K562 (cell line): Measurements from ENCODE around the gene SLC13A4. TPM values are rescaled to one million over a fixed set of nuclear protein-coding genes. Genes with fewer than 3 reads are reported as not detected.

Experiments
- ATAC-seq: fragments of 200-7000 bp; cut with Tn5 transposase; 3 replicates; pipeline ENCODE4 v1.9.1; 2020; ENCODE audit warnings: moderate library complexity
- BruUV-seq: library from RNA; stranded (reverse); fragments of 400-500 nt; replicated peaks from 2 replicates; lab custom pipeline; 2021; lab: Mats Ljungman, UMichigan
- CTCF ChIA-PET: fragments of 300-600 bp; formaldehyde crosslinking; extraction: SDS; loops from one replicate; lab custom pipeline; 2021; ENCODE audit warnings: low intra/inter-chr PET ratio; lab: Yijun Ruan, JAX
- POLR2A ChIA-PET: fragments of 300-600, 350-650 bp; sonication (Branson Sonifier 250); formaldehyde crosslinking; extraction: SDS; loops from one replicate; lab custom pipeline; 2021; ENCODE audit warnings: antibody characterized with exemption, inconsistent platforms; lab: Yijun Ruan, JAX
- DNase-seq, 4 experiments: peaks; one replicate each; pipeline versions ENCODE4 v3.0.0 to v3.0.0-alpha.2; 2011 to 2018; ENCODE audit warnings: low spot score in 3 of 4, mixed read lengths in 3 of 4; ENCODE audit errors: extremely low read depth in 1 of 4
- FAIRE-seq: peaks from 2 replicates; lab custom pipeline; 2011; peaks lifted over from hg19 to GRCh38; lab: Jason Lieb, UNC
- H2AFZ ChIP-seq: 2 replicates; pipeline ENCODE4 v1.6.0; 2011; ENCODE audit warnings: low read depth, low read length, control low read depth, inconsistent platforms
- H3K27ac ChIP-seq: fragments of 200-600 bp; 3 replicates; pipeline ENCODE4 v1.8.0; 2011; ENCODE audit warnings: low read depth, mild to moderate bottlenecking, control low read depth, inconsistent platforms, low read length, moderate library complexity, mixed read lengths; ENCODE audit errors: extremely low read depth
- H3K27me3 ChIP-seq, 2 experiments: fragments of 300-600 bp in 1 of 2; 2 replicates in 1 of 2; 3 replicates in 1 of 2; pipeline versions ENCODE4 v1.6.0 to v1.8.0; 2011; ENCODE audit warnings: inconsistent platforms in 2 of 2, low read length in 2 of 2, mild to moderate bottlenecking in 1 of 2, mixed read lengths in 1 of 2, moderate library complexity in 1 of 2; ENCODE audit not compliant: control insufficient read depth in 2 of 2, insufficient read depth in 2 of 2
- H3K36me3 ChIP-seq: fragments of 300-600 bp; 3 replicates; pipeline ENCODE4 v1.8.0; 2011; ENCODE audit warnings: mild to moderate bottlenecking, low read length, inconsistent platforms; ENCODE audit not compliant: control insufficient read depth, insufficient read depth
- H3K4me1 ChIP-seq, 2 experiments: fragments of 200-600 bp in 1 of 2; replicated peaks in 1 of 2; 2 replicates in 1 of 2; 3 replicates in 1 of 2; pipeline versions ENCODE4 v1.5.1 to v1.8.0; 2011; ENCODE audit warnings: inconsistent platforms in 2 of 2, low read length in 2 of 2, mild to moderate bottlenecking in 1 of 2, mixed read lengths in 1 of 2, moderate library complexity in 1 of 2; ENCODE audit not compliant: control insufficient read depth in 2 of 2, insufficient read depth in 2 of 2
- H3K4me2 ChIP-seq: 2 replicates; pipeline ENCODE4 v1.6.1; 2011; ENCODE audit warnings: low read length, control low read depth, inconsistent platforms, mixed read lengths; ENCODE audit not compliant: insufficient read depth
- H3K4me3 ChIP-seq: fragments of 200-600 bp; sonication (generic), shearing (Covaris generic); 2 replicates; pipeline ENCODE4 v1.5.1; 2016; ENCODE audit warnings: control low read depth, inconsistent platforms
- H3K79me2 ChIP-seq: fragments of 200-600 bp; 3 replicates; pipeline ENCODE4 v1.8.0; 2011; ENCODE audit warnings: low read length, inconsistent platforms; ENCODE audit not compliant: control insufficient read depth, insufficient read depth
- H3K9ac ChIP-seq, 2 experiments: 2 replicates each; pipeline versions ENCODE4 v1.6.0 to v1.6.1; 2011; ENCODE audit warnings: low read depth in 2 of 2, low read length in 2 of 2, control low read depth in 1 of 2, inconsistent platforms in 1 of 2, mild to moderate bottlenecking in 1 of 2, mixed read lengths in 1 of 2; ENCODE audit not compliant: insufficient read depth in 1 of 2
- H3K9me1 ChIP-seq: one replicate; pipeline ENCODE4 v1.6.0; 2011; ENCODE audit warnings: inconsistent platforms, mild to moderate bottlenecking, low read length, moderate library complexity; ENCODE audit not compliant: control insufficient read depth, insufficient read depth
- H3K9me3 ChIP-seq: replicated peaks from 2 replicates; pipeline ENCODE4 v1.5.1; 2011; ENCODE audit warnings: low read depth, low read length, inconsistent platforms; ENCODE audit not compliant: control insufficient read depth, insufficient read depth
- H4K20me1 ChIP-seq: replicated peaks from 2 replicates; pipeline ENCODE4 v1.6.1; 2011; ENCODE audit warnings: low read length, inconsistent platforms, mixed read lengths; ENCODE audit not compliant: control insufficient read depth, insufficient read depth
- CBFA2T2 ChIP-seq: fragments of 450-650 bp; conservative IDR thresholded peaks from 2 replicates; pipeline ENCODE4 v1.6.1; 2017; ENCODE audit warnings: mild to moderate bottlenecking
- GATA2 ChIP-seq: sonication (generic); formaldehyde crosslinking; IDR thresholded peaks from 2 replicates; pipeline ENCODE4 v1.4.0; 2020; ENCODE audit warnings: mild to moderate bottlenecking, missing genetic modification reagents
- GATAD2A ChIP-seq: fragments of 450-650 bp; IDR thresholded peaks from 2 replicates; pipeline ENCODE4 v1.6.1; 2017
- MAFF ChIP-seq: IDR thresholded peaks from 2 replicates; pipeline ENCODE4 v1.6.1; 2012; ENCODE audit warnings: low read length, improper control_type of control experiment
- NUFIP1 ChIP-seq: fragments of 450-650 bp; IDR thresholded peaks from 2 replicates; pipeline ENCODE4 v1.6.1; 2018; ENCODE audit not compliant: partially characterized antibody
- ZC3H11A ChIP-seq: IDR thresholded peaks from 2 replicates; pipeline ENCODE4 v1.6.1; 2012; ENCODE audit warnings: low read depth, low read length, improper control_type of control experiment
- ZNF655 ChIP-seq: fragments of 250-450 bp; sonication (Bioruptor Pico); IDR thresholded peaks from 2 replicates; pipeline ENCODE4 v1.5.0; 2021
- WGBS: fragments of 100-300 bp; shearing (Covaris generic); methylation state at CpG from one replicate; pipeline ENCODE4 v1.1.6; 2016; ENCODE audit warnings: low coverage, mixed read lengths; ENCODE audit not compliant: insufficient coverage; ENCODE audit errors: missing lambda C conversion rate; 5-methylcytosine and 5-hydroxymethylcytosine counted together
- in situ Hi-C: fragments of 300-500 bp; cut with MboI; formaldehyde crosslinking; loops from 4 replicates; pipeline ENCODE4 v1.15.0; 2018; ENCODE audit warnings: inconsistent platforms, mixed read lengths
- intact Hi-C: fragments of 100-400 bp; cut with micrococcal nuclease; formaldehyde crosslinking; loops from 2 replicates; pipeline ENCODE4 v1.14.2; 2022
- polyA plus RNA-seq, 8 experiments: library from polyadenylated mRNA; depleted of rRNA in 4 of 8; stranded (reverse) in 5 of 8; unstranded in 3 of 8; fragments of >200 nt; fragmentation: Nextera tagmentation in 2 of 8; fragmentation: Illumina TruSeq in 1 of 8; extraction: Ambion mirVana in 2 of 8; extraction: Trizol in 1 of 8; gene quantifications; 2 replicates each; pipeline versions ENCODE4 v1.2.1 to v1.2.3, GENCODE V29; 2011 to 2014; ENCODE audit warnings: inconsistent platforms in 1 of 8, missing spikeins in 1 of 8
- total RNA-seq, 7 experiments: library from RNA; depleted of rRNA in 6 of 7; stranded (reverse); fragments of >200 nt in 6 of 7; fragmentation: Illumina TruSeq in 2 of 7; extraction: Trizol in 2 of 7; gene quantifications; 2 replicates each; pipeline versions ENCODE4 v1.2.1 to v1.2.3, GENCODE V29; 2011 to 2021; ENCODE audit warnings: low replicate concordance in 1 of 7

The SLC13A4 gene
- total and polyA plus RNA-seq, 9 of the 15 experiments (the other 6 are each of a cell fraction or from before 2014, with no cell fraction given), result 0.11 to 1.0 (median 0.36) TPM

GRCh38 chr7:135697276-135698049 lies 30.5 kb downstream of the SLC13A4 start:
- H3K4me3 ChIP-seq, result no peak overlapping the region
- CTCF ChIA-PET, result no interaction called here
- in situ Hi-C loops, result no loop called here
- H3K9me3 ChIP-seq, result no peaks in the 10 kb centered on the region
- no peak overlapping the region for H2AFZ ChIP-seq
- peaks cover 5 to 34% of the 10 kb centered on the region in 2 experiments; a peak in 4 of 5 replicates for H3K27me3 ChIP-seq
- no peaks in the 10 kb centered on the region for H3K79me2 ChIP-seq
- no peaks in the 10 kb centered on the region for H4K20me1 ChIP-seq
- WGBS, result 4% methylated on average over 8 of the region's 8 CpGs
- H3K9me1 ChIP-seq, result no peaks in the 10 kb centered on the region
- BruUV-seq, result no TSS peak
- POLR2A ChIA-PET, result interaction anchor here (0.6 to 1.0 kb wide), 2 partner anchors 12 to 16 kb away, joined by 3 read pairs; no protein-coding TSS in a partner anchor
- H3K4me1 ChIP-seq, result no peaks in the 10 kb centered on the region
- intact Hi-C loops, result no loop called here
- no peak overlapping the region for H3K4me2 ChIP-seq
- no peak overlapping the region for H3K27ac ChIP-seq
- no peak for FAIRE-seq
- no peak overlapping the region; a peak in 1 of 4 replicates for H3K9ac ChIP-seq
- no peaks in the 10 kb centered on the region for H3K36me3 ChIP-seq
- peak; percentile 26 for ATAC-seq
- no peak for DNase-seq
- TF ChIP-seq GATA2 (CRISPR knock-in tag) (no peak), GATAD2A (no peak), CBFA2T2 (no peak), MAFF (no peak), ZNF655 (no peak), NUFIP1 (no peak), ZC3H11A (no peak)
